NCI-H2029 (cell line): ENCODE data around the gene NTN1.

Experiments used
- DNase-seq: peaks from one replicate; lab custom pipeline; 2025; lab: John Stamatoyannopoulos, UW

NTN1 gene

GRCh38 chr17:9006175-9006767, 15.0 kb upstream of the NTN1 start:
- DNase-seq, result no peak

- no peak for DNase-seq
These were observed 14.1 kb upstream of the NTN1 start for GRCh38 chr17:9007052-9007714.

- DNase-seq, result no peak
These were observed 12.2 kb upstream of the NTN1 start for GRCh38 chr17:9009096-9009495.

- no peak for DNase-seq
These were observed 11.6 kb upstream of the NTN1 start for GRCh38 chr17:9009737-9010136.

- no peak for DNase-seq
These were observed 10.3 kb upstream of the NTN1 start for GRCh38 chr17:9011001-9011400.

GRCh38 chr17:9016941-9017552, 4.3 kb upstream of the NTN1 start:
- no peak for DNase-seq

- no peak for DNase-seq
These were observed 2.6 kb upstream of the NTN1 start for GRCh38 chr17:9018726-9019125.

- no peak for DNase-seq
These were observed 1.1 kb upstream of the NTN1 start for GRCh38 chr17:9020096-9020823.

GRCh38 chr17:9020824-9021157, 519 bp upstream of the NTN1 start:
- DNase-seq, result no peak

GRCh38 chr17:9021992-9022572, 772 bp downstream of the NTN1 start:
- no peak for DNase-seq

GRCh38 chr17:9022573-9023391, 1.5 kb downstream of the NTN1 start:
- DNase-seq, result no peak

- no peak for DNase-seq
These were observed 2.3 kb downstream of the NTN1 start for GRCh38 chr17:9023392-9024218.

GRCh38 chr17:9024497-9024896, 3.2 kb downstream of the NTN1 start:
- no peak for DNase-seq

GRCh38 chr17:9026741-9027140, 5.4 kb downstream of the NTN1 start:
- no peak for DNase-seq

- no peak for DNase-seq
These were observed 7.1 kb downstream of the NTN1 start for GRCh38 chr17:9028202-9028987.

- DNase-seq, result no peak
These were observed 7.8 kb downstream of the NTN1 start for GRCh38 chr17:9028988-9029570.

- no peak for DNase-seq
These were observed 10.8 kb downstream of the NTN1 start for GRCh38 chr17:9032151-9032550.

- no peak for DNase-seq
These were observed 11.3 kb downstream of the NTN1 start for GRCh38 chr17:9032583-9032982.

GRCh38 chr17:9035249-9035648, 13.9 kb downstream of the NTN1 start:
- DNase-seq, result no peak

GRCh38 chr17:9036336-9036735, 15.0 kb downstream of the NTN1 start:
- DNase-seq, result no peak
